Dermis microvascular lymphatic vessel endothelial cell (primary cell): ENCODE measurements around the gene CAMTA1. TPM values are rescaled to one million over a fixed set of nuclear protein-coding genes. Genes with fewer than 3 reads are reported as not detected.
A peak's percentile ranks its signal among the peaks of the same experiment; 100 is the strongest.

Experiments used
- DNase-seq, 2 donors: peaks; one replicate each; pipeline versions ENCODE4 v3.0.0 to v3.0.0-alpha.2; 2010; ENCODE audit warnings: low read depth in 2 of 2
- total RNA-seq: library from RNA; depleted of rRNA; stranded (reverse); fragments of >200 nt; gene quantifications from 2 replicates; pipeline ENCODE4 v1.2.1, GENCODE V29; 2014

Gene CAMTA1
- total RNA-seq, 1 donor from 2014 or later = 33.9 TPM

GRCh38 chr1:6779089-6779805, 6.0 kb upstream of the CAMTA1 start:
- no peak for DNase-seq

- DNase-seq = no peak
Measured at GRCh38 chr1:6782151-6782550, 3.1 kb upstream of the CAMTA1 start.

DNA sequence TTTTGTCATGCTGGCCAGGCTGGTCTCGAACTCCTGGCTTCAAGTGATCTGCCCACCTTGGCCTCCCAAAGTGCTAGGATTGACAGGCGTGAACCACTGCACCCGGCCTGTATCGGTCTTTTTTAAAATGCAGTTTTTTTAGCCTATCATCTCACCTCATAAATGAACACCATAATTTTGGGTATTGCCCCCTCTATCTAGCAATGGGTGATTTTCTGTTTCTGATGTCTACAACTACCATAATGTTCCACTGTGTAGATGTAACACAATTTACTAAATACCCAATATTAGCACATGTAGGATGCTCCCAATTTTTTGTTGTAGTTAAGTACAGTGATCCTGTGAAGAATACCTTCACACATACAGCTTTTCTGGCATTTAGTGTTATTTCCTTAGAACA, 2.0 kb upstream of the CAMTA1 start:
- no peak for DNase-seq

DNA sequence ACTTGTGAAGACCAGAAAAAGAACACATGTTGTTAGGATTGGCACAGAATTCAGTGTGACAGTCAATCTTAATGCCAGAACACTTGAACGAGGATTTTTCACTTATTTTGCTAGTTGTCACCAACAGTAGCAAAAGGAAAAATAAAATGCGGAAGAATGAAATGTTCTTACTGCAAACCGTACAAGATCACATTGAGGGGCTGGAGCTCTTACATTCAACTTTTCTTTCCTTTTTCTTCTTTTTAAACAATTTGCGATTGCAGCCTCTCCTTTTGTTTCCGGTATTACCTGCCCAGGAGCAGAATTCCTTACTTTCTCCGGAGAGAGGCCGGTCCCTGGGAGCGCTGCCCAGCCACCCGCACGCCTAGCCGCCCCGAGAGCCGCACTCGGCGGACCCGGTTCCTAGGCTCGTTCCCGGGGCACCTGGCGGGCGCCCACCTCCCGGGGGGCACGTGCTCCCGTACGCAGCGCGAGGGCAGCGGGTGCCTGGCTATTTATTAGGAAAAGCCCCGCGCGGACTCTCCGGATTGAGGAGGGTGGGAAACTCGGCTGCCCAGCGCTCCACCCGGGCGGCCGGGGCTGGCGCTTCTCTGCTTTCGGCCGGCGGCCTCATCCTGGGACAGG, 1.2 kb upstream of the CAMTA1 start:
- DNase-seq = peak in 1 of 2 donors; percentile 24

DNA sequence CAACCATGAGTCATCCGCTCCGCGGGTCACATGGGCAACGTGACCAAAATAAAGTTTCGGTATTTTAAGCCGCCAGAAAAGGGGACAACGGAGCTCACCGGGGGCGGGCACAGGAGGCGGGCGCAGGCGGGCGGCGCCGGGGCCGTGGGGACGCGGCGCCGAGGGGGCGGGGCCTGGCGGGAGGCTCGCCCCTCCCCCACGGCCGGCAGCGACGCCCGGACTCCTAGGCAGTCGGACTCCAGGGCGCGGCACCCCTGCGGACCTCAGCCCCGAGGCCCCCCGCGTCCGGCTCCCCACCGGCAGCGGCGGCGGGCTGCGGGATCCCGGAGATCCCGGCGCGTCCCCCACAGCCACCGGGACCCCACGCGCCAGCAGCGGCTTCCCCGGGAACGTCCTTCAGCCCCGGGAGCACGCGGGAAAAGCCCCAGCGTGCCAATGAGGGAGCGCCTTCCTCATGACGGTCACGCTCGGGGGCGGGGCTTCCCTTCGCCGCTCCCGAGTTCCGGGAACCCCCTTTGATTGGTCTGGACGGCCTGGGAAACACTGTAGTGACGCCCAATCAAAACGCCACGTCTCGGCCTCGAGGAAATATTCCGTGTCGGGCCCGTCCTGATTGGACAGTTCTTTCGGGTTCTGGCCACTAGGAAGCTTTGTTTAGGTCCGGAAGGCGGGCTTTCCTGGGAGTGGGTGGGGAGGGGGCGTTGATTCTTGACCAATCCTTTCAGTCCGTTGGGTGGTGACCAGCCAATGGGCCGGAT, 515 bp upstream of the CAMTA1 start:
- DNase-seq = peak; percentile 100

GRCh38 chr1:6785728-6786505, 663 bp downstream of the CAMTA1 start:
- DNase-seq = peak in 1 of 2 donors; percentile 50

DNA sequence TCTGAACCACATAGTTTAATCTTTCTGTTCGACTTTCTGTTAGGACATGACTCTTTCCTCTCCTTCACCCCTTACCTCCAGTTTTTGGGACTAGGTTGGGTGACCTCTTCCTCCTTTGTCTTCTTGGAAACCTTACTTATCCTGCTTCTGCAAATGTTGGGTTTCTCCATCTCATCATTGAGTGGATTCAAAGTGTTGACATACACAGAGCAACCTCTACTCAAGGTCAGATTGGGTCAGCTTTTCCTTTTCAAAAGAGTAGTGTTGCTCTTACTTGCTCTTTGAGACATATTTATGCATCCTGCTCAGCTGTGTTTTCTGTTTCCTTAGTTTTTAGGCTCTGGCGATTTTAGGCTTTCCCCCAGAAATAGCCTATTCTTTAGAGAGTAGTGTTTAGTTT, 3.7 kb downstream of the CAMTA1 start:
- DNase-seq = peak in 1 of 2 donors; percentile 39

DNA sequence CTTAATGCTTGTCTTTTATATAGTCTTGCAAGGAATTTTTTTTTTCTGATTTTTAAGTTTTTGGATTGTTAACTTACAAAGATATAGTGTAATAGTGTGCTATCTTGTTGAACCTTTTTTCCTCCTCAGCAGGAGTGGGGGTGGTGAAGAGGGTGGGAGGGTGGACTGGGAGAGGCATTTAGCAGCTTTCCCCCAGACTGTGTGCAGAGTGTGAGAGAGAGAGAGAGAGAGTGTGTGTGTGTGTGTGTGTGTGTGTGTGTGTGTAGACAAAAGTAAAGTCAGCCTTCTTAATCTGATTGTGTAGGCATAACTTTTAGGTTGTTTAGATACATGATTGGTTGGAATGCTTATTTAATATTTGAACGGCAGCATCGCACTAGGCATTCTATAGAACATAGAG, 4.9 kb downstream of the CAMTA1 start:
- DNase-seq = no peak

DNA sequence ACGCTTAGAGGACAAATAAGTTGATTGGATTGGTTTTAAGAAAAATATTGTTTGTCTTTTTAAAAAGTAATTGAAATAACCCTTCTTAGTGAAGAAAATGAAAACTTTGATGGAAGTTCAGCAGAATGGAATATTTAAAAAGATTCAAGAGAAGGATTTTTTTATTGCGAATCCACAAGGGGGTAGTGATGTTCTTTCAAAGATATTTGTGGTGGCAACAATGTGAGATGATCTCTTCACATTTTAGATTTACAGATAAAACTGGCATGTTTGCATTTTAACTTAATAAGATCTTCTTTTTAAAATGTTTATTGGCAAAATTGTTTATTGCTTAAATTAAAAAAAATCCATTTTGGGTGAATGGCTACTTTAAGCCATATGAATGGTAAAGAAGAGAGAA, 8.9 kb downstream of the CAMTA1 start:
- DNase-seq = peak; percentile 53 to 69

DNA sequence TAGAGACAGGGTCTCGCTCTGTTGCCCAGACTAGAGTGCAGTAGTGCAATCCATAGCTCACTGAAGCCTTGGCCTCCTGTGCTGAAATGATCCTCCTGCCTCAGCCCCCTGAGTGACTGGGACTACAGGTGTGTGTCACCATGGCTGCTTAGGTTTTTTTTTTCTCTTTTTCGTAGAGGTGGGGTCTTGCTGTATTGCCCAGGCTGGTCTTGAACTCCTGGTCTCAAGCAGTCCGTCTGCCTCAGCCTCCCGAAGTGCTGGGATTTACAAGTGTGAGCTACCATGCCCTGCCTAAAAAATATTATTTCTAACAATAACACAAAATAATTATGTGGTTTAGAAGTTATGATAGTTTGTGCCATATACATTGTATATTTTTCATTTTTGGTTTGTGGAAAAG, 9.9 kb downstream of the CAMTA1 start:
- DNase-seq = no peak

DNA sequence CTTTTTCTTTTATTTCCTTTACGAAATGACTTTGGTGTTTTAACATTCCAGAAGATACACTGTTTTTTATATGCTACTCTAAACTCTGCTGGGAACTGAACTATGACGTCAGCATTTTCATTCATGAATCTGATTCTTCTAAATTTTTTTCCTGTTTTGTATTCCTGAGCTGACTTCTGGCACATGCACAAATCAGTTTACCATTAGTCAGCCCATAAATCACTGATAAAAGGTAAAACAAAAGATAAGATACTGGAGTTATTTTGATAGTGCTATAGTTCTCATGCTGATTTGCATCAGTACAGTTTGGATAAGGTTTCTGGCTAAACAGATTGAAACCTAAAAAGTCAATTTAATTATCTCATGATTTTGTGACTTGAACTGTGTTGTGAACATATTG, 10.4 kb downstream of the CAMTA1 start:
- peak; percentile 47 to 87 for DNase-seq

- no peak for DNase-seq
Measured at GRCh38 chr1:6796095-6796494, 10.8 kb downstream of the CAMTA1 start.

GRCh38 chr1:6799499-6799898, 14.2 kb downstream of the CAMTA1 start:
- no peak for DNase-seq

DNA sequence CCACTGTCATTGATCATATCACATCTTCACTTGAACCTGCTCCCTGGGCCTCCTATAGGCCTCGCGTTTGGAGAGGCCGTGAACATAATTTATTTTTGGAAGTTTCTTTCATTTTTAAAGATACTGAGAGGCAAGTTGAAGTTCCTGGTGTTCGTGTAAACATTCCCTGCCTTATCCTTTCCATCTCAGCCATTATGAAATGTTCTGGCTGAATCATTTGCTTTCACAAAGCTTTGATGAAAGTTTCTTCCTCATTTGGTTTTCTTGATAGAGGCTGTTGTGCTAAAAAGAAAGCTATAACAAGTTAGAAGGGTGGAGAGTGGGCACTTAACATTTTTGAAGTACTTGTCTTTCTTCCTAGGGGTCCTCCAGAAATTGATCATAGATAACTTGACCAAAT, 15.5 kb downstream of the CAMTA1 start:
- no peak for DNase-seq

- no peak for DNase-seq
Measured at GRCh38 chr1:6801199-6801598, 15.9 kb downstream of the CAMTA1 start.

DNA sequence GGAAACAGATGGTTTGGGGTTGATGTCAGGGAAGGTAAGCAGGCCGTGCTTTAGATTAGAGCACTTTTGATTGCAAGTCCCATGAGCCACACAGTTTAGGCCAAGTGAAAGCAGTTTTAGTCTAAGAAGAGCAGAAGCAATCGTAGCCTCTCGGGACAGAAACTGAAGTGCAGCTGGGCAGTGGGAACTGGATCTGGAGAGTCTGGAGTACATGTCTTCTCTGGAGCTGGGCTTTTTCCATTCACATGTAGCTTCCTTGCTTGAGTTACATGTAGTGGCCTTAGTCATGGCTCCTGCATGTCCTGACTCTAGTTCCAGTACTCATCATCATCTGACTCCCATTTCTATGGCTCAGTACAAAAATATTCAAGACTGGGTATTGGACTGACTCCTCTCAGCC, 16.7 kb downstream of the CAMTA1 start:
- DNase-seq = no peak

DNA sequence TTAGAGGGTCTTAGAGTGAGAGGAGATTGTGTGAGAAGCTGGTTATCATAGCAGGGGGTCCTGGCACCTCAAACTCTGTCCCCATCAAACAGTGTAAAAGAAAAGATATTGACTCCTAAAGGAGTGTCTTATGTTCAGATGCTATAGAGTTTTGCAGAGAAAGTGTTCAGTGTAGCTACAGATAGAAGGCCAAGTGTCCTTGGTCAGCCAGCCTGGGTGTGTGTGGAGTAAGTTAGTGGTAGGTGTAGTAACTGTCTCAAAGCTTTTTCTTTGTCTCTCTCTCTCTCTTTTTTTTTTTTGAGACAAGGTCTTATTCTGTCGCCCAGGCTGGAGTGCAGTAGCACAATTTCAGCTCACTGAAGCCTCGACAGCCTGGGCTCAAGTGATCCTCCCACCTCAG, 17.2 kb downstream of the CAMTA1 start:
- no peak for DNase-seq

DNA sequence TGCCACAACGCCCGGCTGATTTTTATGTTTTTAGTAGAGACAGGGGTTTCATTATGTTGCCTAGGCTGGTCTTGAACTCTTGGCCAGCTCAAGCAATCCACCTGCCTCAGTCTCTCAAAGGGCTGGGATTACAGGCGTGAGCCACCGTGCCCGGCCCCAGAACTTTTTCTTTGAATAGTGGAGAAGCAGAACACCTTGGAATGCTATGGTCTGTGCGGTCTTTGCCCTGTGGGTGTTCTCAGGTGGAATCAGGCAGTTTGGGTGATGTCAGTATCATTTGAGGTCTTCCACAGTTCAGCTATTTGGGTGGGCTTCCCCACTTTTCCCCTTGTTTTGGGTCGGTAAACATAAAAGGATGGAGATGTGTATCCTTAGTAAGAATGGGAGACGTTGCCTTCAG, 17.6 kb downstream of the CAMTA1 start:
- no peak for DNase-seq

GRCh38 chr1:6803357-6803756, 18.1 kb downstream of the CAMTA1 start:
- no peak for DNase-seq

DNA sequence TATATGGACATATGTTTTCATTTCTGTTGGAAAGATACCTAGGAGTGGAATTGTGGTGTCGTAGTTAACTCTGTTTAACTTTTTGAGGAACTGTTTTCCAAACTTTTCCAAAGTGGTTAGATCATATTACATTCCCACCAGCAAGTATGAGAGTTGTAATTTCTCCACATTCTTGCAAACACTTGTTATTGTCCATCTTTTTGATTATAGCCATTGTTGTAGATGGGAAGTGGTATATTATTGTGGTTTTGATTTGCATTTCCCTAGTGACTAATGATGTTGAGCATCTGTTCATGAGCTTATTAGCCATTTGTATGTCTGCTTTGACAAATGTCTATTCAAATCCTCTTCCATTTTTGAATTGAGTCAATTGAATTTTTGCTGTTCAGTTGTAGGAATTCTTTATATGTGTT, 19.8 kb downstream of the CAMTA1 start:
- DNase-seq = peak in 1 of 2 donors; percentile 60

- DNase-seq = no peak
Measured at GRCh38 chr1:6807782-6808181, 22.5 kb downstream of the CAMTA1 start.

GRCh38 chr1:6809461-6809860, 24.2 kb downstream of the CAMTA1 start:
- DNase-seq = no peak
